ENCODE data around the gene GABRG3.

DNA sequence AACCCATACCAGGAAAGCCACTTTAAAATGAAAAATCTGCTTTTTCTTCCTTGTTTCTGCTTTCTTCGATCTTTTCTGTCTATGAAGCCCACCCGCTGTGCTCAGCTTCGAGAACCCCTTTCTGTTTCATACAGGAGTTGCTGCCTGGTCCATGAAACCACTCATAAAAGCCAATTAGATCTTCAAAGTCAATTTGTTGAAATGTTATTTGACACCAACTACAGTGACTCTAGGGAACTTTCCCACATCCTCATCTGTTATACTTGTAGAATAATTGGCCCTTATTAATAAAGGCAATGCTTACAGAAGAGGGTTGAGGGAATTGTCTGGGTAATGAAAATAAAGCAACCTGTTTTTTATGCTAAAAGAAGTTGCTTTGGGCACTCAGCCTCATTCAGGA lies 604.5 kb downstream of the GABRG3 start:
- no peak for TF ChIP-seq ZNF707 (CRISPR knock-in tag; conservative IDR thresholded peaks at IDR 0.05)
- no peak for TF ChIP-seq SRSF3 (IDR thresholded peaks at IDR 0.05; ENCODE audit: insufficient read depth, low read length)
- TF ChIP-seq, protein P1, sequence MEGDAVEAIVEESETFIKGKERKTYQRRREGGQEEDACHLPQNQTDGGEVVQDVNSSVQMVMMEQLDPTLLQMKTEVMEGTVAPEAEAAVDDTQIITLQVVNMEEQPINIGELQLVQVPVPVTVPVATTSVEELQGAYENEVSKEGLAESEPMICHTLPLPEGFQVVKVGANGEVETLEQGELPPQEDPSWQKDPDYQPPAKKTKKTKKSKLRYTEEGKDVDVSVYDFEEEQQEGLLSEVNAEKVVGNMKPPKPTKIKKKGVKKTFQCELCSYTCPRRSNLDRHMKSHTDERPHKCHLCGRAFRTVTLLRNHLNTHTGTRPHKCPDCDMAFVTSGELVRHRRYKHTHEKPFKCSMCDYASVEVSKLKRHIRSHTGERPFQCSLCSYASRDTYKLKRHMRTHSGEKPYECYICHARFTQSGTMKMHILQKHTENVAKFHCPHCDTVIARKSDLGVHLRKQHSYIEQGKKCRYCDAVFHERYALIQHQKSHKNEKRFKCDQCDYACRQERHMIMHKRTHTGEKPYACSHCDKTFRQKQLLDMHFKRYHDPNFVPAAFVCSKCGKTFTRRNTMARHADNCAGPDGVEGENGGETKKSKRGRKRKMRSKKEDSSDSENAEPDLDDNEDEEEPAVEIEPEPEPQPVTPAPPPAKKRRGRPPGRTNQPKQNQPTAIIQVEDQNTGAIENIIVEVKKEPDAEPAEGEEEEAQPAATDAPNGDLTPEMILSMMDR (IDR thresholded peaks at IDR 0.05 in 2 of 3, conservative IDR thresholded peaks at IDR 0.05 in 1 of 3; ENCODE audit: insufficient read depth in 2 of 3, low read depth in 1 of 3, low read length in 3 of 3) = no peak
- TF ChIP-seq HEY1 (CRISPR knock-in tag; IDR thresholded peaks at IDR 0.05; ENCODE audit: borderline replicate concordance) = no peak
- no peak for TF ChIP-seq CBFB (CRISPR knock-in tag; IDR thresholded peaks at IDR 0.05)
- TF ChIP-seq, protein P2, sequence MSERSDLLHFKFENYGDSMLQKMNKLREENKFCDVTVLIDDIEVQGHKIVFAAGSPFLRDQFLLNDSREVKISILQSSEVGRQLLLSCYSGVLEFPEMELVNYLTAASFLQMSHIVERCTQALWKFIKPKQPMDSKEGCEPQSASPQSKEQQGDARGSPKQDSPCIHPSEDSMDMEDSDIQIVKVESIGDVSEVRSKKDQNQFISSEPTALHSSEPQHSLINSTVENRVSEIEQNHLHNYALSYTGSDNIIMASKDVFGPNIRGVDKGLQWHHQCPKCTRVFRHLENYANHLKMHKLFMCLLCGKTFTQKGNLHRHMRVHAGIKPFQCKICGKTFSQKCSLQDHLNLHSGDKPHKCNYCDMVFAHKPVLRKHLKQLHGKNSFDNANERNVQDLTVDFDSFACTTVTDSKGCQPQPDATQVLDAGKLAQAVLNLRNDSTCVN (CRISPR knock-in tag; IDR thresholded peaks at IDR 0.05) = no peak
- TF ChIP-seq BCOR (IDR thresholded peaks at IDR 0.05) = no peak
- TF ChIP-seq CBX1 (IDR thresholded peaks at IDR 0.05; ENCODE audit: low read depth) = no peak
- TF ChIP-seq NR3C1 (CRISPR knock-in tag; IDR thresholded peaks at IDR 0.05) = no peak
- TF ChIP-seq EZH2 (IDR thresholded peaks at IDR 0.05; ENCODE audit: borderline replicate concordance, low read depth, low read length) = no peak
- no peak for TF ChIP-seq HDAC1 (IDR thresholded peaks at IDR 0.05)
- no peak for TF ChIP-seq FOXA1 (IDR thresholded peaks at IDR 0.05; ENCODE audit: borderline replicate concordance)
- TF ChIP-seq NRF1 (conservative IDR thresholded peaks at IDR 0.05 in 1 of 2, IDR thresholded peaks at IDR 0.05 in 1 of 2) = no peak
- TF ChIP-seq ZNF274 (IDR thresholded peaks at IDR 0.05; ENCODE audit: borderline replicate concordance, low read depth, low read length) = no peak

Measured in K562 (cell line).